Astrocyte (in vitro differentiated cells and primary cell): ENCODE data around the gene ZNF133.
"Not testable (repeated sequence)": the region's sequence is repeated elsewhere in the genome, so short reads cannot be mapped to it uniquely, and the experiment has no call there.

Source experiments
- CTCF ChIP-seq: IDR thresholded peaks from 2 replicates; pipeline ENCODE4 v1.5.1; 2011; ENCODE audit warnings: low read depth, mild to moderate bottlenecking, inconsistent platforms, low read length, moderate library complexity; ENCODE audit not compliant: insufficient read depth
- EZH2 ChIP-seq: IDR thresholded peaks from 2 replicates; pipeline ENCODE4 v1.6.1; 2012; ENCODE audit warnings: mild to moderate bottlenecking, low read length, inconsistent platforms; ENCODE audit not compliant: insufficient read depth

- not testable (repeated sequence) for TF ChIP-seq EZH2, CTCF
Observed at GRCh38 chr20:18248545-18248944, 39.8 kb upstream of the ZNF133 start.
